NCI-H226 (cell line): ENCODE data around the gene YDJC.
"Not testable (repeated sequence)": the region's sequence is repeated elsewhere in the genome, so short reads cannot be mapped to it uniquely, and the experiment has no call there.

Experiments used
- DNase-seq: peaks from one replicate; pipeline ENCODE4 v3.0.0-alpha.2; 2015

Gene YDJC

DNA sequence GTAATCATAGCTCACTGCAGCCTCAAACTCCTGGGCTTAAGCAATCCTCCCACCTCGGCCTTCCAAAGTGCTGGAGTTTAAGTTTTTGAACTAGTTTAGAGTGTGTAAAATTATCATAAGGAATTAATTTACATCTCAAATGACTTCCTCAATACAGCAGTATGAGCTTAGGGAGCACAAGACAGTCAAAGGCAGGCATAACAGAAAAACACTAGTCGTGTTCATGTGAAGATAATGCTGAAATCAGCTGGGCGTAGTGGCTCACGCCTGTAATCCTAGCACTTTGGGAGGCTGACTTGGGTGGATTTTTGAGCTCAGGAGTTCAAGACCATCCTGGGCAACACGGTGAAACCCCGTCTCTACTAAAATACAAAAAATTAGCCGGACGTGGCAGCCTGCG lies 25.8 kb downstream of the YDJC start:
- no peak for DNase-seq

DNA sequence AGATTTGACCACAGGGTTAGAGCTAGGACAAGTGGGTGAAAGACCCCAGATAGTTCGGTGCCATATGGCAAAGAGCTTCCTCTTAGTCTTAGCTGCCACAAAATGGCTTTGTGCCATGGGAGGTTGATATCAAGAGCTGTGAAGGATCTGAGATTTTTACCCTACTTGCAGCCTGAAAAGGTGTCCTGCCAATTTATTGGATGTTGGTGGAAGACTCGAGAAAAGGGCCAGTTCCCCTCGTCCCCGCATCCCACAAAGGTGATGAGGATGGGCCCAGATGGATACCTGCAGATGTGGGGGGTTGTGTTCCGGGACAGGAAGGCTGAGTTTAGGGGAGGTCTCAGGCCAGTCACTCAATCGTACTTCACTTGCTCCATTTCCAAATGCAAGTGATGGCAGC lies 27.2 kb downstream of the YDJC start:
- no peak for DNase-seq

DNA sequence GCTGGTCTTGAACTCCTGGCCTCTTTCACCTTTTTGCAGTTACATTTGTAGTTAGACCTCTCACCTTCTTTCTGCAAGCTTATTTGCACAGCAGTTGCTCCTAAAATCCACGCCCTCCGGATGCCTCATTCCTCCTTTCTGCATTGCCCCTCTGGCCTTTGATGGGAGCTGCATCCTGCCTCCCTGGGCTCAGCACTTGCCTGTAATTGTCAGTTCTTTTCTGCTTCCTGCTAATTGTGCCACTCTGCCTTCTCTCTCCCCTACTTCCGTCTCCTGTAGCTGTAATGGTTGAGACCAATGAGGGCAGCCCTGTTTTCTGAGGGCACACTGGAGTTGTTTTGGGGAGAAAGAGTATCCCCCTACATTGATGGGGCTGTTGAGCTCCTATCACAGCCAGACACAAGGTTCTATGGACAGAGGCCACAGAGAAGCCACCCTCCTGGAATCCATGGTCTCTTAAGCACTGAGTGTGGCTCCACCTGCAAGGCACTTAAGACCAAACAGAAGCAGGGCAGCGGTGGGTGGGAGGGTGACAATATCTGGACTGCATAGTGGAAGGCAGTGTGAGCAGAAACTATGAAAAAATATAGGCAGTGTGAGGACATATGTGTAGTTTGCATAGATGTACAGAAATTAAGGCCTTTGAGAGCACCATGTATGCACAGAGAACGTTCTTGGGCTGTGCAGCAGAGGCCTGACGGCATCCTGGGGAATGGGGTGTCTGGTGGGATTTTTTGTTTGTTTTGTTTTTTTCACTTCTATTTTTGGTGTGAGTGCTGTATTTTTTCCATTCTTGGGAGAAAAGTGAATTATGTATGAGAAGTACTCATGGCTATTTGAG lies 30.5 kb downstream of the YDJC start:
- DNase-seq = no peak

DNA sequence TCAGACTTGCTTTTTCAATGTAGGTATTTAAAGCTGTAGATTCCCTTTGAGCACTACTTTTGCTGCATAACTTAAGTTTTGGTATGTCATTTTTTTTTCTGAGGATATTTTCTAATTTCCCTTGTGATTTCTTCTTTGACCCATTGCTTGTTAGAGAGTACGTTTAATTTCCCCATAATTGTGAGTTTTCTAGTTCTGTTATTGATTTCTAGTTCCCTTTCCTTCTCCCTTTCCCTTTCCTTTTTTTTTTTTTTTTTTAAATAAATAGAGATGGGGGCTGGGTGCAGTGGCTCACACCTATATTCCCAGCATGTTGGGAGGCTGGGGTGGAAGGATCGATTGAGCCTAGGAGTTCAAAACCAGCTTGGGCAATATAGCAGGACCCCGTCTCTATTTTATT lies 31.5 kb downstream of the YDJC start:
- no peak for DNase-seq

DNA sequence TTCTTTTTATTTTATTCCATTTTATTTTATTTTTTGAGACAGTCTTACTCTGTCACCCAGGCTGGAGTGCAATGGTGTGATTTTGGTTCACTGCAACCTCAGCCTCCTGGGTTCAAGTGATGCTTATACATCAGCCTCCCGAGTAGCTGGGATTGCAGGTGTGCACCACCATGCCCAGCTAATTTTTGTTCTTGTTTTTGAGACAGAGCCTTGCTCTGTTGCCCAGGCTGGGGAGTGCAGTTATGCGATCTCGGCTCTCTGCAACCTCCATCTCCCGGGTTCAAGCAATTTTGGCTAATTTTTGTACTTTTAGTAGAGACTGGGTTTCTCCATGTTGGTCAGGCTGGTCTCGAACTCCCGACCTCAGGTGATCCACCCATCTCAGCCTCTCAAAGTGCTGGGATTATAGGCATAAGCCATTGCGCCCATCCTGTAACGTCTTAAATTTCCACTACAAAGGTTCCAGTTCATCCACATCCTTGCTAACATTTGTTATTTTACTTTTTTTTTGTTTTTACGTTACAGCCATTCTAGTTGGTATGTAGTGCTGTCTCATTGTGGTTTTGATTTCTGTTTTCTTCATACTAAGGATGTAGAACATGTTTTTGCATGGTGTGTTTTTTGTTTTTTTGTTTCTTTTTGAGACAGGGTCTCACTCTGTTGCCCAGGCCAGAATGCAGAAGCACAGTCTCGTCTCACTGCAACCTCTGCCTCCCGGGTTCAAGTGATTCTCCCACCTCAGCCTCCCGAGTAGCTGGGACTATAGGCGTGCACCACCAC lies 33.3 kb downstream of the YDJC start:
- DNase-seq = not testable (repeated sequence)

DNA sequence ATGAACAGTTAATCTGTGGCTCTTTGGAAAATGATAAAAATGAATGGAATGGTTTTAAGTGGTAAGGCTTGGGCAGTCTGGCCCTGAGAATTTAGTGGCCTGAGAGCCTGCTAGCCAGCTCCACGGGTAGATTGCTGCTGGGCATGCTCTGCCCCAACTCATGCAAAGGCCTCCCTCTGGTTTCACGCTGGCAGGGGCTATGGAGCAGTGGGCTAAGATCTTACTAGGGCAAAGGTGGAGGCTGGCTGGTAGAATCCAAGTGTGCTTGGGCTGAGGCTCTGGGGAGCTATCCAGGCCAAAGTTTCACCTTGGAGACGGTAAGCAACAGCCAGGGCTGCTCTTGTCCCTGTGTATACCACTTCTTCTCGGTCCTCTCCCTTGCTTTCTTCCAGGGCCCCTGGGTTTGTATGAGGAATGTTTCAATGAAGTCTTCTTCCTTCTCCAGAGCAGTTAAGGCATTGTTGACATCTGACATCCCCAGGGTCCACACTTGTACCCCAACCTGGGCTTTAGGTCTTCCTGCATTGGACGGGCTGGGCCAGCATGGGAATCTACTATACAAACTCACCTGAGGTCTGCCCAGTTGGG lies 34.9 kb downstream of the YDJC start:
- DNase-seq = no peak

DNA sequence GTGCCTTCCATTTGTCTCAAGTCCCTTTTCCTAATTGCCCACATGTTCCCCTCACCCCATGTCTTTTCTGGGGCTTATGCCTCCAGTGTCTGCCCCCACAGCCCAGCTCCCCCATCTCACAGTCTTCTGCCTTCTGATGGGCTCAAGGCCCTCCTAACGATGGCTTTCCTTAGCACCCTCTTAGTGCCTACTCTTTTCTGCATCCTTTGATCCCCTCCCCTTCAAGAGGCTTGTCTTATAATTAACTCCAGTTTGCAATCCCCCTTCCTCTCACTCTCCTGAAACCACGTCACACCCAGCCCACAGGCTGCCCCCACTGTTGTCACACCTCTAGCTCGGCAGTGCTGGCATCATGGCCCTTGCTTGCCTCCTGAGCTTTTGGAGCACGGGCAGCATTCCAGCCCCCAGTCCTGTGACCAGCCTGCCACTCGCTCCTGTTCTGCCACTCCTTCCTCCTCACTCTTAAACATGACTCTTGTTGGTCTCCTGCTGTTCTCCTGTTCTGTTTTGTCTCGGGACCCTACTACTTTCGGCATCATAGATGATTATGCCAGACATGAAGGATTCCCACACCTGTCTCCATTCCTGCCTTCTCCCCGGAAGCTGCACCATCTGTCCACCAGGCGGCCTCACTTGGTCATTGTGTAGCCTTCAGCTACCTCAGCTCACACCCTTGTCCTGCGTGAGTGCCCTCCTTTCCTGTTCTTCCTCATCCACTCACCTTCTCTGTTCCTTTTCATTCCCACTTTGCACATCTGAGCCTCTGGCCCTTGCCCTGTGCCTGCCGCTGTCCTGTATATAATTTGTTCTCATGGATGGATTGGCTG lies 36.2 kb downstream of the YDJC start:
- no peak for DNase-seq

DNA sequence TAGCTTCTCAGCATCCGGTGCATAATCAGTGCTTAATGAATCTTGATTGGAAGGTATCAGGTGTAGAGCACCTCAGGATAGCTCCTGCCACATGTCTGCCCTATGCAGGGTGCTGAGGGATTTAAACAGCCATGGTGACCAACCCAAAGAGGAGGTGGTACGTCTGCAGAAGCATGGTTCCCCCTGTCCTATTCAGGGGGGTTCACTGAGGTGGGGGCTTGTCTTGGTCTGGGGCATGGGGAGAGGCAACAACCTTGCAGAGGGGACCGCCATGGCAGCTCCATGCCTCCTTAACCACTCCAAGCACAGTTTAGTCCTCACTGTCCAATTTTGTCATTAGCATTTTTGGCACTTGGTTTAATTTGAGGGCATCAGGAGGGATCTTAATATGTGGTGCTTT lies 37.4 kb downstream of the YDJC start:
- no peak for DNase-seq

DNA sequence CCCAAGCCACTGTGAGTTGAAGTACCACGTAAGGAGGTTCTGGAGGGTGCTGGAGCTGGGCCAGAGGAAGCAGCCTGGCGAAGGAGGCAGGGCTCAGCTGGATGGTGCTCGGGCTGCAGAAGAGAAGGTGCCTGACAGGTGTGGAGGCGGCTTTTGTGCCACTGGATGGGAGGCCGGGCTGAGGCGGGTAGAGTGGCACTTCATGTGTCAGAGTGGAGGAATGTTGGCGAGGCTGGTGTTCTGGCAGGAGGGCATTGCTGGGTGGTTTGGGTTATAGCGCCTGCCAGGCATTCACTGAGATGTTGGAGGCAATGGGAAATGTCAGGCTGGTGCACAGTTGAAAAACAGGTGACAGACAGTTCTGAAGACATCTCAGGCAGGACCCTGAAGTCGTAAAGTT lies 38.1 kb downstream of the YDJC start:
- no peak for DNase-seq

DNA sequence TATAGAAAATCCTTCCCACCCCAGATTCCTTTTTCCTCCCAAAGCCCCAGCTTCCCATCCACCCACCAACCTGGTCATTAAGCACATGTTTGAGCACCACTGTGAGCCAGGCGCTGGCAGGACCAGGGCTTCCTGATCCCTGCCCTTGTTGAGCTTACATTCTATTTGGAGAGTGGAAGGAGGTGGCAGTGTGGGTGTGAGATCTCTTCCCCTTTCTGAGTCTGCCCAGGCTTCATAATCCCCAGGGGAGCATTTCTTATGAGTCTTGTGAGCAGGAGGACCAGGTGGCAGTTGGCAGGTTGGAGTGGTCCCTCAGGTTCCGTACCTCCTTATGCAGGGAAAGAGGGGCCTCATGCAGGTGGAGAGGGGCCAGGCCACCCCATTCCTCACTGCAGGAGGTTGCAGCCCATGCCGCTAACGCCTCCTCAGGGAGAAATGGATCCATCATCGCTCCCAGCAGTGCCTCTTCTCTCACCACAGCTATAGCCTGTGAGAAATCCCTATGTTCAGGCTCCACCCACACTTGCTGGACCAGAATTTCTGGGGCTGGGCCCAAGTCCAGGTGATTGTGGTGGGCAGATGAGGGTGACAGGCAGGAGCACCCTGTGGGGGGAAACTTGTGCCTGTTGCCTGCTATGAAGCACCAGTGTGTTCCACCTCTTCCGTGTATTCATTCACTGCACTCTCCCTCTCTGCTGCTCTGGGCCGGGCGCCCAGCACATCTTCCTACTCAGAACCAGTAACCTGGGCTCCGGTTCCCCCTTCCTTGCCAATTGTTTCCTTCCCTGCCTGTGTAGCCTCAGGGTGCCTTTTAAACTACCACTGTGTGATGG lies 38.8 kb downstream of the YDJC start:
- no peak for DNase-seq

DNA sequence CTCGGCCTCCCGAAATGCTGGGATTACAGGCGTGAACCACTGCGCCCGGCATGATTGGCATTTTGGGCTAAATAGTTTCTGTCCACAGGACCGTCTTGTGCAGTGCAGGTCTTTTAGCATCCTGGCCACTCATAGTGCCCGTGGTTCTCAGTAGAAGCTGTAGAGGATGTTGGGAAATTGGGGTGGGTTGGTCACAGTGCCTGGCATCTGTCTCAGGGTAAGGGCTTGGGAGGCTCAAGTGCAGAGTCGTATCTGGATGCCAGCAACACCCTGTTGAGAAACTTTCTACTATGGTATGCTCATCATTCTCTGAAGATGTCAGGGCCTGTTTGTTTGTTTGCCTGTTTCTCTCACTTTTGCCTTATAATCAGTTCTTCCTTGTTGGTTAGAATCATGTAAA lies 40.4 kb downstream of the YDJC start:
- DNase-seq = no peak

DNA sequence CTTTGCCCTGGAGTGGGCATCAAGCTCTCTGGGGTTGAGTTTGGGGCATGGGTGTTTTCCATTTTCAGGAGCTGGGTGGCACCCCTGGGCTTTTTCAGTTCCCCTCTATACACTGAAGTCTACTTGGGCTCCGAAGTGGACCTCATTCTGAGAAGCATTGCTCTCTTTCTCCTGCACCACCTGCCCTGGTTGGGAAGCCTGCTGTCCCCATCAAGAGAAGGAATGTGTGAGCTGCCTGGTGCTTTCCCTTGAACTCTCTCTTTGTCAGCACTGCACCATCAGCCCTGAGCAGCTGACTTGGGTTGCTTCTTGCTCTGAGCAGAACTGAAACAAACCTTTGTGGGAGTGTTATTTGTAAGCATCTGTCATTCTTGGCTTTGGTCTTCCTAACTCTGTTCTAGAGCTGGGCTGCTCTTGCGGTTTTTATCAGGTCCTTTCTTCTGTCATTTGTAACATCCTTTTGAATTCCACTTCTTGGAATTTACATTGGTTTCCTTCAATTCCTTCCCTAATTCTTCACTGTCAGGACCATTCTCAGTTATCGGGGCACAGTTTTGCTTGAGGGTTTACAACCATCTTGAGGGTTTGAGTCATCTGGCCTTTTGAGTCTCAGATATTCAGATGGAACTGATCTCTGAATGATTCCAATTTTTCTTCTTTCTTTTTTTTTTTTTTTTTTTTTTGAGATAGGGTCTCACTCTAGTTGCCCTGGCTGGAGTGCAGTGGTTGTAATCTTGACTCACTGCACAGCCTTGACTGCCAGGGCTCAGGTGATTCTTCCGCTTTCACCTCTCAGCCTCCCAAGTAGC lies 41.8 kb downstream of the YDJC start:
- peak; percentile 18 for DNase-seq

DNA sequence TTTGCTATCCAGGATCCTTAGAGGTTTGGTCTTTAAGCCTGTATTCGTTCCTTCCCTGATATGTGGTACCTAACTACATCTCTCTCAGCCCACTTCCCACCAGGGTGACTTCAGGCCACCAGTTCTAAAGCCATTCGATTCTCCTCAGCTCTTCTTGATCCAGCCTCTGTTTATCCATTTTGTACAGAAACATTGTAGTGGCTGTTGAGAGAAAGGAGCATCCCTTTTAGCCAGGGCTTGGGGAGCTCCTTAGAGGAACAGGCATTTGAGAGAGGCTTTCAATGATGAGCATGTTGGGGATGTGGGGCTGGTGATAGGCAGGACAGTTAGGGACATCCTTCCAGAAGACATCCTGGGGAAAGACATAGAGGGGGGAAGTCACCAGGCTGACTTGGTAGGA lies 44.4 kb downstream of the YDJC start:
- no peak for DNase-seq

DNA sequence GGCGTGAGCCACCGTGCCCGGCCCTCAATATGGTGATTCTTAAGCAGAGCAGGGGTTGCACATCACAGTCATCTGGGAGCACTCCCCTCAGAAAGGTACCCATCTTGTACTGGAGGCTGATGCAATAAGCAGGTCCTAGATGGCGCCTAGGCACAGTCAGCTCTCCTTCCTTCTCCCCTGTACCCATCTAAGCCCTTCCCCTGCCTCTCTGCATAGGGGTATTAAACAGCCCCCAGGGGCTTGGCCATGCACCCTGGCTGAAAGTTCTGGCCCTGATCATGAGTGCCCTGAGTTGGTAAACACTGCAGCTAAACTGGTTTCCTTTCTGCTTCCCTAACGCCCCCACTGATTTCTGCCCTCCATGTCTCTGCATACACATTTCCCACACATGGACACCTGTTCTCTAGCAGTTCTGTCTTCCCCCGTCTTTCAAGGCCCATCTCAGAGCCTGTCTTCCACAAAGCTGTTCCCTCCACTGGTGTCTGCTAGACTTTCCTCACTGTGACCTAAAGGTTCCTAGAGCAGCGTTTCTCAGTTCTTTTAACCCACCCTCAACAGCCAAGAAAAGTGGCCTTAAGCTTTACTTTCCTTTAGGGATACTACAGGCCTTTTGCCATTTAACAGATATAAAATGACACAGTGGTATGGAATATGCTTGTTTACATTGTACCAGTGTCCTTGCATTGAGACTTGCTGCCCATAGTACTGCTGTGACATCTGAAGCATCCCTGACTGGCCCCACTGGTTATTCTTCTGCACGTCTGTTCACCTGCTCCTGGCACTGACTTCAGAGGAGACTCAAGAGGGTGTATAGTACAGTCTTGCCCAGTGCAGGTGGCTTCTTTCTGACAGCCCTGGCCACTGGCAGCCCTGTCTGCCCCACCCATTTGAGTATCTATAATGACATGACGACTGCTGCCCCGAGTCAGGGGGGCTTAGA lies 46.8 kb downstream of the YDJC start:
- DNase-seq = no peak

DNA sequence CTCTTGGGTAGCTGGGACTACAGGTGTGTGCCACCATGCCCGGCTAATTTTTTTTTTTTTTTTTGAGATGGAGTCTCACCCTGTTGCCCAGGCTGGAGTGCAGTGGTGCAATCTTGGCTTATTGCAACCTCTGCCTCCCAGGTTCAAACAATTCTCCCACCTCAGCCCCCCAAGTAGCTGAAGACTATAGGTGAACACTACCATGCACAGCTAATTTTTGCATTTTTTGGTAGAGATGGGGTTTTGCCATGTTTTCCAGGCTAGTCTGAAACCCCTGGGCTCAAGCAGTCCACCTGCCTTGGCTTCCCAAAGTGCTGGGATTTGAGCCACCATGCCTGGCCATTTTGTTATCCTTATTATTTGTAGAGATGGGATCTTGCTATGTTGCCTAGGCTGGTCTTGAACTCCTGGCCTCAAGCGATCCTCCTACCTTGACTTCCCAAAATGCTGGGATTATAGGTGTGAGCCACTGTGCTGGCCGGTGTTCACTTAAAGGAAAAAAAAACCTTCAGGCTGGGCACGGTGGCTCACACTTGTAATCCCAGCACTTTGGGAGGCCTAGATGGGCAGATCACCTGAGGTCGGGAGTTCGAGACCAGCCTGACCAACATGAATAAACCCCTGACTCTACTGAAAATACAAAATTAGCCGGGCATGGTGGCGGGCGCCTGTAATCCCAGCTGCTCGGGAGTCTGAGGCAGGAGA lies 48.7 kb downstream of the YDJC start:
- not testable (repeated sequence) for DNase-seq

DNA sequence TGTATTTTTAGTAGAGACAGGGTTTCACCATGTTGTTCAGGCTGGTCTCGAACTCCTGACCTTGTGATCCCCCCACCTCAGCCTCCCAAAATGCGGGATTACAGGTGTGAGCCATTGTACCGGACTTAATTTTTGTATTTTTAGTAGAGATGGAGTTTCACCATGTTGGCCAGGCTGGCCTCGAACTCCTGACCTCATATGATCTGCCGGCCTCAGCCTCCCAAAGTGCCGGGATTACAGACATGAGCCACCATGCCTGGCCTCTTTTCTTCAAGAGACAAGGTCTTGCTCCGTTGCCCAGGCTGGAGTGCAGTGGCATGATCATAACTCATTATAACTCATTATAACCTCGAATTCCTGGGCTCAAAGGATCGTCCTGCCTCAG lies 49.2 kb downstream of the YDJC start:
- not testable (repeated sequence) for DNase-seq

DNA sequence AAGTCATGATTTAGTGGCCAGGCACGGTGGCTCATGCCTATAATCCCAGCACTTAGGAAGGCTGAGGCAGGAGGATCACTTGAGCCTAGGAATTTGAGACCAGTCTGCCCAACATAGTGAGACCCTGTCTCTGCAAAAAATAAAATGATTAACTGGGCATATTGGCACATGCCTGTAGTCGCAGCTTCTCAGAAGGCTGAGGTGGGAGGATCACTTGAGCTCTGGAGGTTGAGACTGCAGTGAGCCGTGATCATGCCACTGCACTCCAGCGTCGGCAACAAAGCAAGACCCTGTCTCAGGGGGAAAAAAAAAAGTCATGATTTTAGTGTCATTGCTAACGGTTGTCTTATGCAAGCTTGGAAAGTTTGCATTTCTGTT lies 50.4 kb downstream of the YDJC start:
- no peak for DNase-seq
